Measurements from ENCODE around the gene BCL2L13.
A peak's percentile ranks its signal among the peaks of the same experiment; 100 is the strongest.
"Not testable (repeated sequence)": the region's sequence is repeated elsewhere in the genome, so short reads cannot be mapped to it uniquely, and the experiment has no call there.

The BCL2L13 gene

GRCh38 chr22:17637490-17638181 lies 921 bp upstream of the BCL2L13 start:
- DNase-seq (ENCODE audit: low spot score) = no peak

- no peak for DNase-seq (ENCODE audit: low spot score)
Measured at GRCh38 chr22:17638182-17638431, 450 bp upstream of the BCL2L13 start.

- peak; percentile 6 for DNase-seq (ENCODE audit: low spot score)
Measured at GRCh38 chr22:17639247-17639741, 737 bp downstream of the BCL2L13 start.

- no peak for DNase-seq (ENCODE audit: low spot score)
Measured at GRCh38 chr22:17641269-17641668, 2.7 kb downstream of the BCL2L13 start.

GRCh38 chr22:17642357-17642756 lies 3.8 kb downstream of the BCL2L13 start:
- DNase-seq (ENCODE audit: low spot score) = not testable (repeated sequence)

GRCh38 chr22:17647452-17647851 lies 8.9 kb downstream of the BCL2L13 start:
- no peak for DNase-seq (ENCODE audit: low spot score)

GRCh38 chr22:17647991-17648390 lies 9.4 kb downstream of the BCL2L13 start:
- no peak for DNase-seq (ENCODE audit: low spot score)

- no peak for DNase-seq (ENCODE audit: low spot score)
Measured at GRCh38 chr22:17648569-17648968, 10.0 kb downstream of the BCL2L13 start.

GRCh38 chr22:17655289-17655688 lies 16.7 kb downstream of the BCL2L13 start:
- no peak for DNase-seq (ENCODE audit: low spot score)

GRCh38 chr22:17656870-17657395 lies 18.4 kb downstream of the BCL2L13 start:
- no peak for DNase-seq (ENCODE audit: low spot score)

GRCh38 chr22:17664414-17665055 lies 26.0 kb downstream of the BCL2L13 start:
- DNase-seq (ENCODE audit: low spot score) = no peak

- DNase-seq (ENCODE audit: low spot score) = no peak
Measured at GRCh38 chr22:17665248-17665647, 26.7 kb downstream of the BCL2L13 start.

- DNase-seq (ENCODE audit: low spot score) = no peak
Measured at GRCh38 chr22:17665854-17666253, 27.3 kb downstream of the BCL2L13 start.

- not testable (repeated sequence) for DNase-seq (ENCODE audit: low spot score)
Measured at GRCh38 chr22:17671521-17672092, 33.0 kb downstream of the BCL2L13 start.

- no peak for DNase-seq (ENCODE audit: low spot score)
Measured at GRCh38 chr22:17672417-17672991, 33.9 kb downstream of the BCL2L13 start.

GRCh38 chr22:17674152-17674551 lies 35.6 kb downstream of the BCL2L13 start:
- no peak for DNase-seq (ENCODE audit: low spot score)

- DNase-seq (ENCODE audit: low spot score) = no peak
Measured at GRCh38 chr22:17675584-17675983, 37.0 kb downstream of the BCL2L13 start.

- no peak for DNase-seq (ENCODE audit: low spot score)
Measured at GRCh38 chr22:17678817-17679385, 40.3 kb downstream of the BCL2L13 start.

GRCh38 chr22:17684245-17684644 lies 45.7 kb downstream of the BCL2L13 start:
- no peak for DNase-seq (ENCODE audit: low spot score)

GRCh38 chr22:17692841-17693240 lies 54.3 kb downstream of the BCL2L13 start:
- no peak for DNase-seq (ENCODE audit: low spot score)

GRCh38 chr22:17694193-17694592 lies 55.6 kb downstream of the BCL2L13 start:
- no peak for DNase-seq (ENCODE audit: low spot score)

GRCh38 chr22:17694752-17695151 lies 56.2 kb downstream of the BCL2L13 start:
- DNase-seq (ENCODE audit: low spot score) = no peak

- DNase-seq (ENCODE audit: low spot score) = no peak
Measured at GRCh38 chr22:17695986-17696385, 57.4 kb downstream of the BCL2L13 start.

Measured in CD4-positive, alpha-beta T cell treated with Interleukin-2 at 100 ng/mL for 4 hours (primary cell).